ENCODE results near the gene ABCC3. TPM values are rescaled to one million over a fixed set of nuclear protein-coding genes. Genes with fewer than 3 reads are reported as not detected.
A peak's percentile ranks its signal among the peaks of the same experiment; 100 is the strongest.
"Not testable (repeated sequence)": the region's sequence is repeated elsewhere in the genome, so short reads cannot be mapped to it uniquely, and the experiment has no call there.

ABCC3 gene
- total RNA-seq, 2 experiments from 2014 or later = not detected

DNA sequence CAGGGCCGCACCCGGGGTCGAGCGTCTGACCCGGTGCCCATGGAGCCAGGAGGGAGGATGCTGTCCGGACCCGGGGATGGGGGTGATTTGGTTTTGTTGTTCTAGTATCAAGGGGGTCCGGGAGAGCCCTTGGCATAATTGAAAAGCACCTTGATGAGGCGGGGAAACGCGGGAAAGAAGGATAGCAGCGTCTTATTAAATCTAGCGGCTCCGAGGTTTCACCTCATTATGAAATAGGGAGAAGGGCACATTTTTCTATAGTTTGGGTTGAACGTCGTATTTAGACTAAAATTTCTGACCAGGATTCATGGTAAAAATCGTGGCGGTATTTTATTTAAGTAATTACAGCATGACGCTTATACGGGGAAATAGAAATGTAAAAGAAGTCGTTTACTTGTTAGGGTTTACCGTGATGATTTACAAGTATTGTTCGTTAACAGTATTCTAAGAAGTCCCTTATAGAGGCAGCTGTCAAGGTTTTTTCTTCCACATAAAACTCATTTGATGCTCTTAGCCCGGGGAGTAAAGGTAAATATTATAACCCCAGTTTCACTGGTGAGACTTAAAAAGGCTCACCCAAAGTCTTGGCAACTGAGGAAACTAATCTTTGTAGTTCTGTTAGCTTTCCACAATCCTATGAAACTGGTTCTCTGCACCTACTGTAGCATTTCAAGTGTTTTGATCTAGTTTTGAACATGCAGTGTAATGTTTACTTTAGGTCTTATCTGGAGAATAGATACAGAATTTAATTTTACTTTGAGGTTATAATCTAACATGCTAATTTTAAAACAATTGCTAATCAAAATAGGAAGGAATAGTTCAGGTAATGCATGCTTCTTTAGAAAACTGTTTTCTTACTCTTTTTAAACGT is 85.5 kb downstream of the ABCC3 start:
- peak overlapping the region; percentile 99 for H3K27ac Mint-ChIP-seq
- no peaks in the 10 kb centered on the region for H3K27me3 Mint-ChIP-seq
- peaks cover 33% of the 10 kb centered on the region for H3K4me1 Mint-ChIP-seq
- DNase-seq = no peak
- peak overlapping the region; percentile 98 for H3K4me3 Mint-ChIP-seq
- peaks cover 21% of the 10 kb centered on the region for H3K36me3 Mint-ChIP-seq
- ATAC-seq = no peak
- CTCF ChIA-PET = interaction anchor here (0.7 to 1.7 kb wide), 6 partner anchors 11 to 323 kb away, joined by 3 to 6 read pairs (median 3); partner anchors contain the start of gene LRRC59
- H3K9me3 Mint-ChIP-seq (ENCODE audit: low read depth) = no peaks in the 10 kb centered on the region

DNA sequence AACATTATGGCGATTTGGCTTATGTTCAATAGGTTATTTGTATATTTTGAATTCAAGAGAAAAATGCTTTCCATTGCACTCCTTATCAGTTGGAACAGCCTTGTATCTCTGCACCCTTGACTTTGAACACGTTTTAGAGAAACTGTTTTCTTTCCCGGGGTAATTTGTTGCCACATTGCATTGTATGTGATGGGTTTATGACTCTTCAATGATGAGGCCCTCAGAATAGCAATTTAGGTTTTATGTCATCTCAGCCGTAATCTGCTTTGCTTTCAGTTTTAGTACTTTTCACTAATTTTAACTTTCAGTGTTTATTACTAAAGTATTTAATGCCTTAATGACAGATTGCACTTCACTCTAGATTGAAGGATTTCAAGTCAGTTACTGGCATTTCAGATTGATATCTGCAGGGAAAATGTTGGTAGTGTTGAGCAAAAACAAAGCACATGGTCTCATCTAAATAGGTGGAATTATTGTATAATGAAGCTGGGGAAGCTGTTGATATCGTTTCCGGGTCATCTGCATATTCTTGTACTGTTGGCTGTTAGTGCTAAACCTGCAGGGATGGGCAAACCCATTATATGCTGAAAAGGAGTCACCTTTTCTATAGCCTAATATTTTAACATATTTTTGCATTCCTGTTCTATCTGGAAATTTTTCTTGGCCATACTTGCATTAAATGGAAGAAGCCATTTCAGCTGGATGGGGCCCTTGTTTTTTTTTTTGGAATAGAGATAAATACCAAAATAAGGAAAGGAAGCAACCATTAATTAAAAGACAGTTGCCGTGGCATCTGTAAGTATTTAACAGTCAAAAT is 86.7 kb downstream of the ABCC3 start:
- Mint-ChIP-seq H3K36me3 (peaks cover 21% of the 10 kb centered on the region), H3K9me3 (ENCODE audit: low read depth) (no peaks in the 10 kb centered on the region), H3K4me3 (peak overlapping the region; percentile 98), H3K27ac (peak overlapping the region; percentile 99), H3K27me3 (no peaks in the 10 kb centered on the region), H3K4me1 (peaks cover 39% of the 10 kb centered on the region)
- CTCF ChIA-PET = interaction anchor here (1.1 to 1.7 kb wide), 2 partner anchors 62 to 95 kb away, joined by 3 to 6 read pairs; no protein-coding TSS in a partner anchor
- no peak for ATAC-seq
- no peak for DNase-seq

DNA sequence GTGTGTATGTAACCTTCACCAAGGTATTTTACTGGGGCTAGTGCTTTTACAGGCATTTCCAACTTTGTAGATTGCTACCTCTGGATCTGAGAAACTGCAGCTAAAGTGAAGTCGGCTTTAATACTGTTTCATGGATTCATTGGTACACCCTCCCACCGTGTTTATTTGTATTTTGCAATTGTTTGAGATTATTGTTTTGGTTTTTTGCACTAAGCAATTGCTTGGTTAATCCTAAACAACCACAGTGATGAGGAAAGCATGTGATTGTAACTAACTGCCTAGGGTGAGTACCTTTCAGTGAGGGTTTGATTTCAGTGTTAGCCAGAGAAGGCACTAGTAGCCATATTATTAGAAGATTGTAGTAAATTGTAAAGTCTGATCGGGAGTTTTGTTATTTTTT is 88.1 kb downstream of the ABCC3 start:
- peaks cover 48% of the 10 kb centered on the region for H3K4me1 Mint-ChIP-seq
- H3K27me3 Mint-ChIP-seq = no peaks in the 10 kb centered on the region
- peaks cover 28% of the 10 kb centered on the region for H3K36me3 Mint-ChIP-seq
- H3K4me3 Mint-ChIP-seq = peak overlapping the region; percentile 60
- CTCF ChIA-PET = interaction anchor here (1.1 kb wide), 1 partner anchor 97 kb away, joined by 3 read pairs; no protein-coding TSS in a partner anchor
- H3K27ac Mint-ChIP-seq = no peak overlapping the region
- H3K9me3 Mint-ChIP-seq (ENCODE audit: low read depth) = no peaks in the 10 kb centered on the region
- no peak for ATAC-seq
- DNase-seq = no peak

- H3K36me3 Mint-ChIP-seq = peaks cover 35% of the 10 kb centered on the region
- H3K9me3 Mint-ChIP-seq (ENCODE audit: low read depth); H3K27me3 Mint-ChIP-seq; H3K27ac Mint-ChIP-seq; ATAC-seq; H3K4me3 Mint-ChIP-seq; DNase-seq: not testable (repeated sequence)
- CTCF ChIA-PET = interaction anchor here (1.5 kb wide), 1 partner anchor 10 kb away, joined by 4 read pairs; no protein-coding TSS in a partner anchor
- peaks cover 53% of the 10 kb centered on the region for H3K4me1 Mint-ChIP-seq
Measured at GRCh38 chr17:50724622-50725021, 89.9 kb downstream of the ABCC3 start.

DNA sequence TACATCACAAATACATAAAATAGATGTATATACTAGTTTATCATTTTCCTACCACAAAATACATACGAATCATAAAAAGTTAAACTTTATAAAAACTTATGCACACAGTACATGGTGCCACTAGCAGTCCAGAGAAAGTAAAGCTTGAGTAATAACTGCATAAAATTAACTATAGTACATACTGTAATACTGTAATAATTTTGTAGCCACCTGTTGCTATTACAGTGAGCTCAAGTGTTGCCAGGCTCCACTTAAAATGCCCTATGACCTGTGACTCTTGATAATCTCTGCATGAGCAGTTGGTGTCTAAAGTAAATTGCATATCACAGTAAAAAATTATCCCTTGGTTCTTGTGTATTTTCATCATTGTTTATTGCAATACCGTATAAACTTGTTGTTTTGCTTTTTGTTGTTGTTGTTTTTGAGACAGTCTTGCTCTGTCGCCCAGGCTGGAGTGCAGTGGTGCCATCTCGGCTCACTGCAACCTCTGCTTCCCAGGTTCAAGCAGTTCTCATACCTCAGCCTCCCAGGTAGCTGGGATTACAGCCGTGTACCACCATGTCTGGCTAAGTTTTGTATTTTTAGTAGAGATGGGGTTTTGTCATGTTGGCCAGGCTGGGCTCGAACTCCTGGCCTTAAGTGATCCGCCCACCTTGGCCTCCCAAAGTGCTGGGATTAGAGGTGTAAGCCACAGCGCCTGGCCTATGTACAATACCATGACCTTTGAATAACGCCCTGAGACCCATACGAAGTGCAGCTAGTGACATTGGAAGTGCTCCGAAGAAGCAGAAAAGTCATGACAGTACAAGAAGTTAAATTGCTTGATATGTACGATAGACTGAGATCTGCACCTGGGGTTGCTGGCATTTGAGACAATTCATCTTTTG is 91.3 kb downstream of the ABCC3 start:
- DNase-seq (no peak), ATAC-seq (no peak)
- no peak overlapping the region for H3K27ac Mint-ChIP-seq
- no peaks in the 10 kb centered on the region for H3K27me3 Mint-ChIP-seq
- H3K4me3 Mint-ChIP-seq = no peak overlapping the region
- CTCF ChIA-PET = no interaction called here
- peaks cover 56% of the 10 kb centered on the region for H3K4me1 Mint-ChIP-seq
- peaks cover 33% of the 10 kb centered on the region for H3K36me3 Mint-ChIP-seq
- H3K9me3 Mint-ChIP-seq (ENCODE audit: low read depth) = no peaks in the 10 kb centered on the region

GRCh38 chr17:50728112-50728429 is 93.4 kb downstream of the ABCC3 start:
- Mint-ChIP-seq H3K4me1 (peaks cover 56% of the 10 kb centered on the region), H3K9me3 (ENCODE audit: low read depth) (no peaks in the 10 kb centered on the region), H3K36me3 (peaks cover 23% of the 10 kb centered on the region), H3K27me3 (no peaks in the 10 kb centered on the region), H3K4me3 (no peak overlapping the region), H3K27ac (peak overlapping the region; percentile 52)
- ATAC-seq = no peak
- CTCF ChIA-PET = no interaction called here
- DNase-seq = no peak

DNA sequence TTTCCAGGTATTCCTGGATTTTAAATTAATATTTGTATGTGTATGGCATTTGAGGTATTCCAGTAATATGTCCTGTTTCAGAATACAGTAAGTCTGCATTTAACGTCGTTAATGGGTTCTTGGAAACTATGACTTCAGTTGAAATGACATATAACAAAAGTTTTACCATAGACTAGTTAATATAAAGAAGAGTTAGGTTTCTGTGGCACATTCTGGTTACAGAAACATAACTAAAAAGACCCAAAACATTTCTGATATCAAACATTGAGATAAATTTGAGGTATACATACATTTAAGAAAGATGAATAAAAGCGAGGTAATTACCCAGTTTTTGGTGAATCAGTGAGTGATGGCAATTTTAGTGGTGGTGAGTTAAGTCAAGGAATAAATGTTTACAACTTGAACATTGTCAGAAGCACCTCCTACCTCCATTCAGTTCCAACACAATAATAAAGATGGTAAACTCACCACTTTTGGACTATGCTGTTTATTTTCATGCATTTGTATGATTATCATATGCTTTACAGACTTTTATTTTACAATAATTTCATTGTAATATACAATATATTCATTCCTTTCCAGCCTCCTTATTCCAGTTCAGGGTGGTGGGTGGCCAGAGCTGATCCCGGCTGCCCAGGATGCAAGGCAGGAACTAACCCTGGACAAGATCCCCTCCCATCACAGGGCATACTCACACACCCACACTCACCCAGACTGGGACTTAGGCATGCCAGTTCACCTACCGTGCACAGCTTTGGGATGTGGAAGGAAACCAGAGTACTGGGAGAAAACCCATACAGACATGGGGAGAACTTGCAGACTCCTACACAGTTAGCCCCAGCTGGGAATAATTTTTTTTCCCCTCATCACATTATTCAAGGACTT is 94.4 kb downstream of the ABCC3 start:
- no peak overlapping the region for H3K4me3 Mint-ChIP-seq
- ATAC-seq = no peak
- DNase-seq = no peak
- H3K9me3 Mint-ChIP-seq (ENCODE audit: low read depth) = no peaks in the 10 kb centered on the region
- peaks cover 22% of the 10 kb centered on the region for H3K36me3 Mint-ChIP-seq
- H3K4me1 Mint-ChIP-seq = peaks cover 54% of the 10 kb centered on the region
- peak overlapping the region; percentile 39 for H3K27ac Mint-ChIP-seq
- H3K27me3 Mint-ChIP-seq = no peaks in the 10 kb centered on the region
- CTCF ChIA-PET = interaction anchor here (0.6 kb wide), 1 partner anchor 433 kb away, joined by 3 read pairs; no protein-coding TSS in a partner anchor

DNA sequence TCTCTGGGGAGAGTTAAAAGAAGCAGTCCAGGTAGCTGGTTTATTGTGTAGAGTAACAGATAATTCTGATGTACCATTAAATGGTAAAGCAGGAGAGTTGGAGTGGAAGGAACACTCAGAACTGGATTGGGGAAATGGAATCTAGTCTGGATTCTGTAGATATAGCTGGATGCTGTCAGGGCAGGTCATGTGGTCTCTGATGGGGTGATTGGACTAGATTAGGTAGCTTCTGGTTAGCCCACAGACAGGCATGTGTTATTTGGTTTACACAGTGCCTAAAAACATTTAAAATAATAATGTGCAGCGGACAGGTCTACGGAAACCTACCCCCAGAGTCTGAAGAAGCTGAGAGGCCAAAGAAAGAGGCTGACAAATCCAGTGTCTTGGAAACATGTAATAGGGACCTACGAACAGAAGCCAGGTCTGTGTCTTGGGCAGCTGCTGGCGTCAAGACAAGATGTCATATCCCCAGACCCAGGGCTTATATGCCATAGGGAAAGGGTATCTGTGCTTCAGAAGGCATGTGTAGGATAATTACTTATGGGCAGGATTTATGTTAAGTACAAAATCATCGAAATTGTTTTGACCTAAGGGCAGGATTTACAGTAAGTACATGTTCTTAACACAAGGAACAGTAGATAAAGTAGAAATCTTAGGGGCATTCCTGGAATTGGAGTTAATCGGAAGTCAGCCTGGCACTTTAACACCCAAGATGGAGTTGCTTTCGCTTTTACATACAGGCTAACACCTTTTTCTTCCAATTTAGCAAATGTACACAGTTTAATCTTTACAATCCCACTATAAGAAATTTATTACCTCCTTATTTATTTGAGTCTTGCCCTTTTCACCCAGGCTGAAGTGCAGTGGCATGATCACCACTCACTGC is 97.1 kb downstream of the ABCC3 start:
- Mint-ChIP-seq H3K4me3 (no peak overlapping the region), H3K36me3 (peaks cover 26% of the 10 kb centered on the region), H3K4me1 (peaks cover 63% of the 10 kb centered on the region), H3K27ac (peak overlapping the region; percentile 65), H3K27me3 (no peaks in the 10 kb centered on the region), H3K9me3 (ENCODE audit: low read depth) (no peaks in the 10 kb centered on the region)
- ATAC-seq (peak; percentile 31), DNase-seq (no peak)
- CTCF ChIA-PET = interaction anchor here (0.6 to 1.0 kb wide), 2 partner anchors 90 to 225 kb away, joined by 3 read pairs; no protein-coding TSS in a partner anchor

DNA sequence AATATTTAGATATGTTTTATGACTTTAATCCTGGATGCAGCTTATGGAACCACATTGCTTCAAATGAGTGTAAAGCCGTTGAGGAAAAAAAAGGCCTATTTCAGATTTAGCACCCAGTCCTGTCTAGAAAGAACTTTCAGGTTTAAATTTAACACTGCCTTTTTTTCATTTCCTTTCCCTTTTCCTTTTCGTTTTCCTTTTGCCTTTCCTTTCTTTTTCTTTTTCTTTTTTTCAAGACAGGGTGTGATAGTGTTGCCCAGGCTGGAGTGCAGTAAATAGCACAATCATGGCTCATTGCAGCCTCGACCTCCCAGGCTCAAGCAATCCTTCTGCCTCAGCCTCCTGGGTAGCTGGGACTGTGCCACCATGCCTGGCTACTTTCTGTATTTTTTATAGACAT is 100.6 kb downstream of the ABCC3 start:
- ATAC-seq (no peak), DNase-seq (no peak)
- no peak overlapping the region for H3K4me3 Mint-ChIP-seq
- no peak overlapping the region for H3K27ac Mint-ChIP-seq
- H3K36me3 Mint-ChIP-seq = peaks cover 34% of the 10 kb centered on the region
- CTCF ChIA-PET = interaction anchor here (0.6 to 1.3 kb wide), 2 partner anchors 11 to 47 kb away, joined by 3 to 4 read pairs; no protein-coding TSS in a partner anchor
- peaks cover 64% of the 10 kb centered on the region for H3K4me1 Mint-ChIP-seq
- no peaks in the 10 kb centered on the region for H3K27me3 Mint-ChIP-seq
- H3K9me3 Mint-ChIP-seq (ENCODE audit: low read depth) = no peaks in the 10 kb centered on the region

- CTCF ChIA-PET = no interaction called here
- no peak overlapping the region for H3K27ac Mint-ChIP-seq
- no peaks in the 10 kb centered on the region for H3K27me3 Mint-ChIP-seq
- H3K4me3 Mint-ChIP-seq = no peak overlapping the region
- DNase-seq (no peak), ATAC-seq (peak; percentile 67)
- peaks cover 48% of the 10 kb centered on the region for H3K4me1 Mint-ChIP-seq
- H3K9me3 Mint-ChIP-seq (ENCODE audit: low read depth) = no peaks in the 10 kb centered on the region
- peaks cover 48% of the 10 kb centered on the region for H3K36me3 Mint-ChIP-seq
Measured at GRCh38 chr17:50737118-50737698, 102.5 kb downstream of the ABCC3 start.

GRCh38 chr17:50739098-50739497 is 104.4 kb downstream of the ABCC3 start:
- Mint-ChIP-seq H3K27ac (peak overlapping the region; percentile 13), H3K4me3 (no peak overlapping the region), H3K4me1 (peaks cover 41% of the 10 kb centered on the region), H3K9me3 (ENCODE audit: low read depth) (no peaks in the 10 kb centered on the region), H3K27me3 (no peaks in the 10 kb centered on the region), H3K36me3 (peaks cover 58% of the 10 kb centered on the region)
- DNase-seq (no peak), ATAC-seq (no peak)
- CTCF ChIA-PET = no interaction called here
